ENCODE measurements around the gene TNNT3. TPM values are rescaled to one million over a fixed set of nuclear protein-coding genes. Genes with fewer than 3 reads are reported as not detected.

TNNT3 gene
- total and polyA plus RNA-seq, 8 donors, result 0.75 to 14.5 (median 3.1) TPM; not detected in 3

GRCh38 chr11:1893581-1894359 lies 25.7 kb upstream of the TNNT3 start:
- TF ChIP-seq EP300 (IDR thresholded peaks at IDR 0.05) (no peak), POLR2AphosphoS5 (IDR thresholded peaks at IDR 0.05) (no peak)
- Histone ChIP-seq H3K27ac (no peak overlapping the region), H3K36me3 (peaks cover 0 to 7% (median 3%) of the 10 kb centered on the region in 4 donors), H3K4me3 (no peak overlapping the region), H3K4me1 (peaks cover 0 to 24% (median 5%) of the 10 kb centered on the region in 4 donors), H3K9me3 (no peaks in the 10 kb centered on the region), H3K27me3 (peaks cover 0 to 35% (median 0%) of the 10 kb centered on the region in 3 donors)
- WGBS, 5 donors, result 79 to 93% (median 84%) methylated on average over 4 to 5 of the region's 5 CpGs
- no peak for DNase-seq
- intact Hi-C loops (cut with DNase I; ENCODE audit: low total_unique reads), result loop anchor here (1.0 kb wide), 1 partner anchor 23 kb away; no protein-coding TSS in a partner anchor

GRCh38 chr11:1894759-1895158 lies 24.7 kb upstream of the TNNT3 start:
- Histone ChIP-seq H3K27me3 (peaks cover 0 to 31% (median 0%) of the 10 kb centered on the region in 3 donors), H3K27ac (no peak overlapping the region), H3K9me3 (no peaks in the 10 kb centered on the region), H3K4me1 (peaks cover 0 to 14% (median 2%) of the 10 kb centered on the region in 4 donors), H3K4me3 (no peak overlapping the region), H3K36me3 (no peaks in the 10 kb centered on the region)
- no peak for DNase-seq
- intact Hi-C loops (cut with DNase I; ENCODE audit: low total_unique reads), result no loop called here
- 90 to 93% (median 91%) methylated on average over 11 of the region's 11 CpGs for WGBS, 5 donors
- TF ChIP-seq POLR2AphosphoS5 (IDR thresholded peaks at IDR 0.05), result no peak
- TF ChIP-seq CTCF (IDR thresholded peaks at IDR 0.05), result no peak
- TF ChIP-seq POLR2A (IDR thresholded peaks at IDR 0.05), result no peak

GRCh38 chr11:1896468-1896867 lies 23.0 kb upstream of the TNNT3 start:
- TF ChIP-seq POLR2AphosphoS5 (IDR thresholded peaks at IDR 0.05) (no peak), CTCF (IDR thresholded peaks at IDR 0.05) (no peak), EP300 (IDR thresholded peaks at IDR 0.05) (no peak), POLR2A (IDR thresholded peaks at IDR 0.05) (no peak)
- WGBS, 5 donors, result 32 to 54% (median 40%) methylated on average over 10 of the region's 10 CpGs
- intact Hi-C loops (cut with DNase I; ENCODE audit: low total_unique reads), result no loop called here
- no peaks in the 10 kb centered on the region for H3K36me3 ChIP-seq
- H3K9me3 ChIP-seq, result no peaks in the 10 kb centered on the region
- no peaks in the 10 kb centered on the region for H3K4me1 ChIP-seq
- no peak for DNase-seq
- H3K27ac ChIP-seq, result no peak overlapping the region
- H3K4me3 ChIP-seq, result no peak overlapping the region
- peaks cover 0 to 26% (median 0%) of the 10 kb centered on the region in 3 donors for H3K27me3 ChIP-seq

- Histone ChIP-seq H3K4me1 (no peaks in the 10 kb centered on the region), H3K27me3 (peaks cover 0 to 26% (median 0%) of the 10 kb centered on the region in 3 donors), H3K27ac (no peak overlapping the region), H3K4me3 (no peak overlapping the region), H3K9me3 (no peaks in the 10 kb centered on the region), H3K36me3 (no peaks in the 10 kb centered on the region)
- intact Hi-C loops (cut with DNase I; ENCODE audit: low total_unique reads), result no loop called here
- 58 to 71% (median 71%) methylated on average over 12 of the region's 12 CpGs for WGBS, 5 donors
- DNase-seq, result no peak
- TF ChIP-seq POLR2A (IDR thresholded peaks at IDR 0.05) (no peak), CTCF (IDR thresholded peaks at IDR 0.05) (no peak), EP300 (IDR thresholded peaks at IDR 0.05) (no peak), POLR2AphosphoS5 (IDR thresholded peaks at IDR 0.05) (no peak)
Measured at GRCh38 chr11:1896923-1897322, 22.6 kb upstream of the TNNT3 start.

GRCh38 chr11:1899090-1899489 lies 20.4 kb upstream of the TNNT3 start:
- Histone ChIP-seq H3K27ac (no peak overlapping the region), H3K9me3 (no peaks in the 10 kb centered on the region), H3K27me3 (peaks cover 0 to 26% (median 0%) of the 10 kb centered on the region in 3 donors), H3K4me3 (no peak overlapping the region), H3K36me3 (no peaks in the 10 kb centered on the region), H3K4me1 (no peaks in the 10 kb centered on the region)
- DNase-seq, result no peak
- TF ChIP-seq POLR2AphosphoS5 (IDR thresholded peaks at IDR 0.05), result no peak
- TF ChIP-seq POLR2A (IDR thresholded peaks at IDR 0.05), result no peak
- TF ChIP-seq EP300 (IDR thresholded peaks at IDR 0.05), result no peak
- no peak for TF ChIP-seq CTCF (IDR thresholded peaks at IDR 0.05)
- 31 to 53% (median 48%) methylated on average over 4 of the region's 4 CpGs for WGBS, 5 donors
- intact Hi-C loops (cut with DNase I; ENCODE audit: low total_unique reads), result no loop called here

Data from stomach (tissue), 9 donors.